Activated CD4-positive, alpha-beta T cell treated with anti-CD3 and anti-CD28 coated beads, Interleukin-2, amount 50 U/mL, for 1 hour (primary cell): ENCODE data around the gene TXN.
A peak's percentile ranks its signal among the peaks of the same experiment; 100 is the strongest.

Experiments
- DNase-seq: peaks from one replicate; pipeline ENCODE4 v3.0.0-alpha.2; 2020

Gene TXN

GRCh38 chr9:110256380-110257096 is at the start of gene TXN:
Gene TXN (minus strand): TSS chr9:110256507. CDS start chr9:110256435, 72 bp downstream.
- DNase-seq: peak; percentile 76

GRCh38 chr9:110303133-110303532 is 46.8 kb upstream of the TXN start:
- DNase-seq: no peak

DNA sequence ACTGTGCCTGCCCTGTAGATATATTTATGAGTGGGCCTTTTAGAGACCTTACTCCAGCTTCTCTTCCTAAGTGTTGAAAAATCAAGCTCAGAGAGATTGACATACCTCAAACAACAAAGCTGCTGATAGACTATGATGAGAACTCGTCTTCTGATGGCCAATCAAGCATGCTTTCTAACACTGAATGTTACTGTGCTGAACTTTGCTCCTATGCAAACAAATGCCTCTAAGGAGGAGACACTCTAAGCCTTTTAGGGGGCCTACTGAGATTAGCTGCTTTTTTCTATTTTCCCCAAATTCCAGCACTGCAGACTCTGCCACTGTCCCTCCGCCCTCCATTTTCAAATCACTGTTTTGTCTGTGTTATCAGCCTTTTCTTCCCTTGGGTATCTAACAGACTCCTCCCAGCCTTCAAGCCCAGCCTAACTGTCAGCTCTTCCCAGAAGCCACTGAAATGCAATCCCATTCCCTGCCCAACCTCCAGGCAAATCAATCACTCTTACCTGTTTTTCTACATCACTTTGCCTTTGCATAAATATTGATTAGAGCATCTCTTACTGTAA is 41.8 kb upstream of the TXN start:
- DNase-seq: no peak

GRCh38 chr9:110293248-110293647 is 36.9 kb upstream of the TXN start:
- no peak for DNase-seq

DNA sequence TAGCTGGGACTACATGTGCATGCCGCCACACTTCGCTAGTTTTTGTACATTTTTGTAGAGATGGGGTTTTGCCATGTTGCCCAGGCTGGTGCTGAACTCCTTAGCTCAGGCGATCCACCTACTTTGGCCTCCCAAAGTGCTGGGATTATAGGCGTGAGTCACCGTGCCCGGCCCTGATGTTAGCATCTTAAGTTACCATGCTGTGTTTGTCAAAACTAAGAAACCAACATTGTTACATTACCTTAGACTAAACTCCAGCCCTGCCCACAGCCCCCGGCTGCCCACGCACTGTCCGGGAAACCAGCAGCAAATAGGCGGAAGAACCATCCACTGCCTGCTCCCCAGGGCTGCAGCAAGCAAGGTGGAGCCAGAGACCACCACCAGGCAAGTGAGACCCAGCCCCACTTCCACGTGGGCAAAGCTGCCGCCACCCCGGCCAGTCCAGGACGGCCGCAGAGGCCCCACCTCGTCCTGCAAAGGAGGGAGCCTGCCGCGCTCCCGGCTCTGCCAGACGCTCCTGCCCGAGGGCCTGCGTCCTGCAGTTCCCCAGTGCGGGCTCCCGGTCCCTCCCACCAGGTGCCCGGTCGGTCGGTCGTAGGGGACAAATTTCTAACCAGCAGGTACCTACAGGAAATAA is 35.7 kb upstream of the TXN start:
- no peak for DNase-seq

DNA sequence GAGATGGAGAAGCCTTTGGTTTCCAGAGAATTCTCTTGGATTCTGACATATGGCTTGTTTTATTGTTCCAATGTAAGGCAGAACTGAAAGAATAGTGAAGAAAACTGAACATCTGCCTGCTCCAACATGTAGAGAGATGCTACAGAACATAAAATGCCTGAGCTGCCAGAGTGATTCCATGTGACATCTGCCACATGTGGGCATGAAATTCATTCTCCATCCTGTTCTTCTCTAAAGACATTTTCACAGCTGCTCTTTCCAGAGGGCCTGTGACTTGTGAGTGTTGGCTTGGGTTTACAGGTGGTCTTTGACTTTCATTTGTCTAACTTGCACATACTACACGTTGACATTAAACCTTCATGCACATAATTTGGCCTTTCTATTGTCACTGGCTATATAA is 33.7 kb upstream of the TXN start:
- no peak for DNase-seq

GRCh38 chr9:110288503-110288902 is 32.2 kb upstream of the TXN start:
- no peak for DNase-seq

DNA sequence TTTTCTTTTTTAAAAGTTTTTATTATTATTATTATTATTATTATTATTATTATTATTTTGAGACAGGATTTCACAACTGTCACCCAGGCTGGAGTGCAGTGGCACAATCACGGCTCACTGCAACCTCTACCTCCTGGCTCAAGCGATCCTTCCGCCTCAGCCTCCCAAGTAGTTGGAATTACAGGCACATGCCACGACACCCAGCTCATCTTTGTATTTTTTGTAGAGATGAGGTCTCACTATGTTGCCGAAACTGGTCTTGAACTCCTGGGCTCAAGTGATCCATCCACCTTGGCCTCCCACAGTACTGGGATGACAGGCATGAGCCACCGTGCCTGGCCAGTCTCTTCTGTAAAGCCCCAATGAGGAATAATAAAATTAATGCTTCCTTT is 31.0 kb upstream of the TXN start:
- DNase-seq: no peak

DNA sequence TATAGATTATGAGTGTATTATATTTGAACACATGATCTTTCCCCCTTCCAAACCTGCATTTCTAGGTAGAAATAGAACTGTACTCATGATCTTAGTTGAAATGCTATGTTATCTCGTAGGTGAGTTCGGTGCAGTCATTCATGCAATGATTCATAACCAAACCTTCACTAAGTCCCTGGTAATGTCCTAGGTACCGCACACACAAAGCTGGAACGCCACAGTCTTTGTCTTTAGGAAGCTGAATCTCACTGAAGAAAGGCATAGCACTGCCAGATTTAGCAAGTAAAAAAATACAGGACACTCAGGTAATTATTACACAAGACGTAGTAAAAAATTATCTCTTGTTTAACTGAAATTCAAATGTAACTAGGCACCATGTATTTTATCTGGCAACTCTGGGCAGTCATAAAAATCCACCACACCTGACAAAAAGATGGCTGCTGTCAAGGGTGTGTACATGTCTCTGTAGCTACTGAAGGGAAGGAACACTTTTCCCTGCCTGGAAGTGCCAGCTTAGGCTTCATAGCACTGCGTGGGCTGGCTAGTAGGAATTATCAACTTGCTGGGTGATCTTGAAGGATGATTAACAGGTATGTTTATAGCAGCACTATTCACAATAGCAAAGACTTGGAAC is 28.0 kb upstream of the TXN start:
- no peak for DNase-seq

DNA sequence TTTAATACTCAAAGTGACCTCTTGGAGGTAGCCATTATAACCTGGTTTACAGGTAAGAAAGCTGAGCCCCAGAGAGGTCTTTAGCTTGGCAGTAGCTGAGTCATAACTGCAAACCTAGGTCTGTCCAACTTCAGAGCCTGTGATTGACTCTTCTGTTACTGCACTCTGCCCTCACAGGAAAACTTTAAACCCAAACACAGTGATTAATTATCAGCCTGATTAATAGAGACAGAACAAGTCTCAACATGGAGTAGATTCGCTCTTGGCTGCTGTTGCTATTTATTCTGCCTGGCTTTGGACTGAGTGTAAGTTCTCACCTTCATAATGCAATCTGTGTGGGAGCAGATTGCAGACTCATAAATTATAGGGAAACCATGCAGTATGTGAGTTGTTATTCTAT is 27.4 kb upstream of the TXN start:
- DNase-seq: no peak

DNA sequence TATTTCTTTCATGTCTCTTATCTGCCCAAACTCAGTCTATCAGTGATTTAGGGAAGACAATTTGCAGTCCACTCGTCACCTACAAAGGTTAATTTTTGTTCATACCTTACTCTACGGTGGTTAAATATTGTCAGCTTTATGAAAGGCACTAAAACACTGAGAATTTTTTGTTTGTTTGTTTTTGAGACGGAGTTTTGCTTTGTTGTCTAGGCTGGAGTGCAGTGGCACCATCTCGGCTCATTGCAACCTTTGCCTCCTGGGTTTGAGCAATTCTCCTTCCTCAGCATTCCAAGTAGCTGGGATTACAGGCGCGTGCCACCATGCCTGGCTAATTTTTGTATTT is 26.4 kb upstream of the TXN start:
- no peak for DNase-seq

DNA sequence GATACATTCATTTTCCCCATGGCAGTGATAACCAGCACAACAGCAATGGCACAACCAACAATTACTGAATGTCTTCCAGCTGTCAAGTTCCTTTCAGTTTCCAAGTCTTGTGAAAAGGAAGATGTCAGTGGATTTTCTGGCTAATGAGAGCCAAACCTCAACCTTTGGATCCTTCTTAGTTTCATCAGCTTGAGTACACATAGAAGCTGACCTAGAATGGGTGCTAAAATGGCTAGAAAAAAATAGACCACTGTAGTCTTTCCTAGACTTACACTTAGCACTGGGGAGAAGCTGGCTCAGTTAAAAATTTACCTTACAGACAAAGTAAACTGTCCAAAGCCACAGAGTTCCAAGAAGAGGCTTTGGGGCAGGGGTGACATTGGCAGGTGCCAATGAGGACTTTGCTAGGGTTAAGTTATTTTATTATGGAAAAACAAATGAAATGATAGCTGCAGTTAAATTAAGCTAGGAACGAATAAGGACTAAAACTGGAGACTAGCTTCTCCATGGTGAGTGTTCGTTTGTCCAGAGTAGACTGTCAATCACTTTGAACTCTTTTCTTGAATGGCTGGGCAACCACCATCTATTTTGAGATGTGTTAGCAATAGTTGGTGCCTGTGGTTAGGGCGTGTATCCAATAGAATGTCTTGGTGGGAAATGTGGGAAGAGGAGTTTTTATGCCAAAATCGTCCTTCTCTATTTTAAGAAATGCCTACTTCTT is 25.9 kb upstream of the TXN start:
- no peak for DNase-seq

DNA sequence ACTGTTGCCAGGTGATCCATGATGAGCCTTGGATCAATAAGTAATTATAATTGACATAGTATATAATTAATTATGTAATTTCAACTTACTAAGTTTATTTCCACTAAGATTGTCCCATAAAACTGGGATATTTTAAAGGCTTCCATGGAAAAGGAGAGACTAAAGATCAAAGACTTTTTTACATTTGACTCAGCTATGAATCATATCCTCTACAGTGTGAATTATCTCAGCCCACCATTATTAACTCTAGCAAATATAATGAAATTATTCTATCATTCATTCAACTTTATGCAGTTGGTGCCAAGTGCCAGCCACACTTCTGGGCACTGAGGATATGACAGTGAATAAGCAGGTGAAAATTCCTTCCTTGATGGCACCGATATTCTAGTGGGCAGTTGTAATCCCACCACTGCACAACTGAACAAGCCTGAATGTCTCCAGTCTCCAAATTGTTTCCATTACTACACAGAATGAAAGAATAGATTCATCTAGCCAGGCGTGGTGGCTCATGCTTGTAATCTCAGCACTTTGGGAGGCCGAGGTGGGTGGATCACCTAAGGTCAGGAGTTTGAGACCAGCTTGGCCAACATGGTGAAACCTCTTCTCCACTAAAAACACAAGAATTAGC is 21.9 kb upstream of the TXN start:
- DNase-seq: no peak

DNA sequence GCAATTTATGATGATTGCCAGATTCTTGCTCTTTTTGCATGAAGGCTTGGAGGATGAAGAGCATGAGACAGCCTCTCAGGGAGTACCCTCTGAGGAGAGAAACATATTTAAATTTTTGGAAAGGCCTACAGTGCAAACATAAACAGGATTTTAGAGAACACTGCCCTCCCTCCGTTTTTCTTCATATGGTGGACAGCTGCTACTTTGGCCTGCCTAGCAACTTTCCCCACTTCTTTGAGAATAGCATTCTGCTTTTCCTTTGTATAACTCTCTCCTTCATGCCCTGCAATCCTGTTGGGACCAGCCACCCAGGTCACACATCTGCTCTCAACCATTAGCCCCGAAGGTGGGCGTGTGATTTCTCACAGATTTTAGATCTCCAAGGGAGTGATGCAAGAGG is 20.5 kb upstream of the TXN start:
- DNase-seq: no peak

DNA sequence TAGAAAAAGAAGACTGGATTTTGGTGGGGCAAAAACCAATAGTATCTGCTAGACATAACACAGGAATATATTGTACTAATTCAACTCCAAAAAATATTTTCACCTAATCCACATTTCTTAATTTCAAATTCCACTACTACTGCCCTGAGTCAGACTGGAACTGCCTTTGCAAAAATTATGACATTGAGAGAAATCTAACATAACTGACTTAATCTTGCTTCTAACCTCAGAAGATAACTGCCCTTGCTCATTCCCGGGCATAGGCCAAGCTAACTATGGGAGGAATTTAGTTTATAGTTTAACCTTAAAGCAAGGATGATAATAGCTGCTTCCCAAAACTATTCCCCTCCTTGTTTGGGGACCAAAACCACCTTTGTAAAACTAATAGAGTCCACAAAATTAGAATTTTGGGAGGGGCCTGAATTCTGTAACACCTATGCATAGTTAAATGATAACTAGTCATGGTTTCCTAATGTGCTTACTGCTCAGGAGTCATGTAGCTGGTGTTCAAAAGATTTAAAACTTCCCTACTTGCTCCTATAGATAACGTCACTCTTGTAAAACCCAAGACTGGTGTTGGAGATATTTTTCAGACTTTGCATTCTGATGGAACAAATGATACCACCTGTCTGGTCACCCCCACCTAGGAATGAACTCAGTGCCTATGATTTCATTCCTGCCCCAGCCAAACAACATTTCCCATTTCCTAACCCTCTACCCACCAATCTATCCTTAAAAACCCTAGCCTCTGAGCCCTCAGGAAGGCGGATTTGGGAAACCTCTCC is 14.1 kb upstream of the TXN start:
- DNase-seq: no peak

DNA sequence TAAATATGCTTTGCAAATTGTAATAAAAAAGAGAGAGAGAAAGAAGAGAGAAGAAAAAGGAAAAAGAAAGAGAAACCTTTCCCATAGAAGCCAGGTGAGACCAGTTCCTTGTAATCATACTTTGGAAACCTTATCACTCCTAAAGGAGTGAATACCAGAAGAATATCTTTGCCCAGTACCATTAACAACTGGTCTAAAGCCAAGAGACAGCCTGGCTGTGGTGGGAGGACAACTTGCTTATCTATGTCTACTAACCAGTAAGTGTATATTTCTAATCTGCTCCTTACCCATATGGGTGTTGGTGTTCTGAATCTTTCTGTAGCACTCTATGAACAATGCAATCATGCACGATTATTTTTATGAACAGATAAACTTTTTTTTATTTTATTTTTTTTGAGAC is 10.5 kb upstream of the TXN start:
- DNase-seq: no peak

- no peak for DNase-seq
Observed at GRCh38 chr9:110261632-110262031, 5.3 kb upstream of the TXN start.

GRCh38 chr9:110260911-110261310 is 4.6 kb upstream of the TXN start:
- DNase-seq: no peak

DNA sequence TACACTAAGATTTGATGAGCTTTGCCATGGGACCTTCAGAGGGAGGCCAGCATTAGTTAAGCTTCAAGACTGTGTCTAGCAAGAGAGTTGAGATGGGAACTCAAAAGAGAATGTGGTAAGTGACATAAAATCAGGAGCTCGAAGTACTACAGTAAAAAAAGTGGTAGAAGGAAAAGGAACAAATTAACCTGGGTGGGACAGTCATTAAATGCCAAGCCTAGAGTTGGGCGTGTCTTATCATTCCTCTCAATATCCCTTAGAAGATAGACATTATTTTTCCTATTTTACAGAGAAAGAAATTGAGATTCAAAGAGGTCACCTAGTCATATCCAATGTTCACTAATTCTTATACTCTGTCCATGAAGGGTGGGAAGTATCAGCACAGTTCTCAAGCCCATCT is 3.3 kb upstream of the TXN start:
- DNase-seq: no peak

GRCh38 chr9:110258690-110259091 is 2.4 kb upstream of the TXN start:
- DNase-seq: no peak

DNA sequence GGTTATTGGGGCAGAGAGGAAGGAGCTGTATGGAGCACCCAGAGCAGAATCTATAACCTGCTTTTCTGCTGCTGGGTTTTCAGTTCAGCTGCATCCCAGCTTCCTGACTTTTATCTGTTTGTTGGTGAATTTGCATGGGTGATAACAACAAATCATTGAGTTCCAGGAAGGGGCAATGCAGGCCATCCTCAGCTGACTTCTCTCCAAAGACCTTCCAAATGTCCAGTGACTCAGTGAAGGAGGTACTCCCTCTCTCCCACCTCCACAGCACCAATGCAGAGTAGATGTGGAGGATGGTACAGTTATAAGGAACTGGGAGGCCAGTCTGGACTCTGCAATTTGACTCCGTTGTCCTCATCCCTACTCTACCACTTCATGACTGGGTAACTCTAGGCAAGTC is 1.6 kb upstream of the TXN start:
- DNase-seq: no peak
